ENCODE measurements around the gene TRIM67.

DNA sequence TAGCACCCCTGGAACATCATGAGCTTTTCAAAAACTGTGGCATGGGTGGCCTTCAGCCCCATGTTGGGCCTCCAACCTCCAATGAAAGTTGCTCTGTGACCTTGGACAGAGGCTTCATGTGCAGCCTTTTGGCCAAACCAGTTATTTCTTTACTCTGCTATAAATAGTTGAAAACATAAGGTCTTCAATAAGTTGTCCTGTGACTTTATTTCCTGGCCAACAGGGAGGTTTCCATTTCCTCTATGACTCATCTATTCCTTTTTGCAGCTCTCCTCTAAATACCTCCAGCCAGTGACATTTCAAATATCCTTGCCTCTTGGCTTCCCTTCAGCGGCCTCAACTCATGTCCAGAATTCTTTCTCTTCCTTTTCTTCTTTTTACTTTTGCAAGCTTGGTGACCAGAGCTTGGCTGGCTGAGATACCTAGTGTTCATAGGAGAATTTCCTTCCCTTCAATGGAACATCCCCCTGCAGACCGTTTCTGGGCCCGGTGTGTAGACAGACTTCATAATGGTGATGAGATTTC, 22.7 kb upstream of the TRIM67 start:
- TF ChIP-seq, protein P1, sequence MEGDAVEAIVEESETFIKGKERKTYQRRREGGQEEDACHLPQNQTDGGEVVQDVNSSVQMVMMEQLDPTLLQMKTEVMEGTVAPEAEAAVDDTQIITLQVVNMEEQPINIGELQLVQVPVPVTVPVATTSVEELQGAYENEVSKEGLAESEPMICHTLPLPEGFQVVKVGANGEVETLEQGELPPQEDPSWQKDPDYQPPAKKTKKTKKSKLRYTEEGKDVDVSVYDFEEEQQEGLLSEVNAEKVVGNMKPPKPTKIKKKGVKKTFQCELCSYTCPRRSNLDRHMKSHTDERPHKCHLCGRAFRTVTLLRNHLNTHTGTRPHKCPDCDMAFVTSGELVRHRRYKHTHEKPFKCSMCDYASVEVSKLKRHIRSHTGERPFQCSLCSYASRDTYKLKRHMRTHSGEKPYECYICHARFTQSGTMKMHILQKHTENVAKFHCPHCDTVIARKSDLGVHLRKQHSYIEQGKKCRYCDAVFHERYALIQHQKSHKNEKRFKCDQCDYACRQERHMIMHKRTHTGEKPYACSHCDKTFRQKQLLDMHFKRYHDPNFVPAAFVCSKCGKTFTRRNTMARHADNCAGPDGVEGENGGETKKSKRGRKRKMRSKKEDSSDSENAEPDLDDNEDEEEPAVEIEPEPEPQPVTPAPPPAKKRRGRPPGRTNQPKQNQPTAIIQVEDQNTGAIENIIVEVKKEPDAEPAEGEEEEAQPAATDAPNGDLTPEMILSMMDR (IDR thresholded peaks at IDR 0.05) = no peak
- no peak for TF ChIP-seq POLR2A (IDR thresholded peaks at IDR 0.05)

Data from uterus (tissue), 2 donors.